Endothelial cell (in vitro differentiated cells): Measurements from ENCODE around the gene ST8SIA1. TPM values are rescaled to one million over a fixed set of nuclear protein-coding genes. Genes with fewer than 3 reads are reported as not detected.
A peak's percentile ranks its signal among the peaks of the same experiment; 100 is the strongest.

Source experiments
- DNase-seq: peaks from one replicate; pipeline ENCODE4 v3.0.0; 2021; ENCODE audit warnings: low spot score
- H3K27ac Mint-ChIP-seq: one replicate; pipeline ENCODE4 v1.8.0; 2021; ENCODE audit warnings: mixed read lengths, inconsistent platforms; ENCODE audit not compliant: unreplicated experiment
- H3K27me3 Mint-ChIP-seq: one replicate; pipeline ENCODE4 v1.8.0; 2021; ENCODE audit warnings: mild to moderate bottlenecking, moderate library complexity, mixed read lengths, inconsistent platforms; ENCODE audit not compliant: unreplicated experiment
- H3K36me3 Mint-ChIP-seq: one replicate; pipeline ENCODE4 v1.8.0; 2021; ENCODE audit warnings: mild to moderate bottlenecking, low read depth, mixed read lengths, inconsistent platforms; ENCODE audit not compliant: unreplicated experiment
- H3K4me1 Mint-ChIP-seq: one replicate; pipeline ENCODE4 v1.8.0; 2021; ENCODE audit warnings: mild to moderate bottlenecking, mixed read lengths, inconsistent platforms; ENCODE audit not compliant: unreplicated experiment
- H3K4me3 Mint-ChIP-seq: one replicate; pipeline ENCODE4 v1.8.0; 2021; ENCODE audit warnings: mild to moderate bottlenecking, mixed read lengths, inconsistent platforms; ENCODE audit not compliant: unreplicated experiment
- H3K9me3 Mint-ChIP-seq: one replicate; pipeline ENCODE4 v1.8.0; 2021; ENCODE audit warnings: mixed read lengths, inconsistent platforms; ENCODE audit not compliant: unreplicated experiment
- total RNA-seq: library from RNA; stranded (reverse); fragmentation: NEBNext Ultra II Directional; extraction: Animal tissue kit (Norgen Biotek cat#: 25700); gene quantifications from one replicate; pipeline ENCODE4 v1.2.1, GENCODE V29; 2021; ENCODE audit not compliant: unreplicated experiment
- TF ChIP-seq, protein P1 (sequence below): fragments of 200-600 bp; sonication (generic); IDR thresholded peaks from one replicate; pipeline ENCODE4 v1.5.0; 2021; ENCODE audit warnings: antibody characterized with exemption; ENCODE audit not compliant: unreplicated experiment

The ST8SIA1 gene
- total RNA-seq, 1 donor from 2014 or later: 0.77 TPM

DNA sequence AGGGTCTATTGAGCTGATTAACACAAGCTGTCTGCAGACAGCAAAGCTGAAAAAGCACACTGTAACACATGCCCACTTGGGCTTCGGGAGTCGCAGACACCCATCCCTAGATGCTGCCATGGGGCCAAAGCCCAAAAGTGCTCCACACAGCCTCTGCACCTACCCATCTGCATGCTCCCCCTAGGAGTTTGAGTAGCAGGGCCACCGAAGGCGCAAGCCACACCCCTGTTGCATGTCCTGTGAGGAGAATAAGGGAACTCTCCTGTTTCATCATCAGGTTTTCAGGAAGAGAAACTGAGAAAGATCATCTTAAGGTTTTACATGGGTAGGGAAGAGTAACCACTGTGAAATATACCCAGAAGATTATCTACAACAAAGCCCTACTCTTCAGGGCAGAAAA is 5.6 kb upstream of the ST8SIA1 start:
- no peak overlapping the region for H3K27ac Mint-ChIP-seq
- no peaks in the 10 kb centered on the region for H3K27me3 Mint-ChIP-seq
- no peak for DNase-seq
- no peaks in the 10 kb centered on the region for H3K36me3 Mint-ChIP-seq
- no peak overlapping the region for H3K4me3 Mint-ChIP-seq
- TF ChIP-seq, protein P1, sequence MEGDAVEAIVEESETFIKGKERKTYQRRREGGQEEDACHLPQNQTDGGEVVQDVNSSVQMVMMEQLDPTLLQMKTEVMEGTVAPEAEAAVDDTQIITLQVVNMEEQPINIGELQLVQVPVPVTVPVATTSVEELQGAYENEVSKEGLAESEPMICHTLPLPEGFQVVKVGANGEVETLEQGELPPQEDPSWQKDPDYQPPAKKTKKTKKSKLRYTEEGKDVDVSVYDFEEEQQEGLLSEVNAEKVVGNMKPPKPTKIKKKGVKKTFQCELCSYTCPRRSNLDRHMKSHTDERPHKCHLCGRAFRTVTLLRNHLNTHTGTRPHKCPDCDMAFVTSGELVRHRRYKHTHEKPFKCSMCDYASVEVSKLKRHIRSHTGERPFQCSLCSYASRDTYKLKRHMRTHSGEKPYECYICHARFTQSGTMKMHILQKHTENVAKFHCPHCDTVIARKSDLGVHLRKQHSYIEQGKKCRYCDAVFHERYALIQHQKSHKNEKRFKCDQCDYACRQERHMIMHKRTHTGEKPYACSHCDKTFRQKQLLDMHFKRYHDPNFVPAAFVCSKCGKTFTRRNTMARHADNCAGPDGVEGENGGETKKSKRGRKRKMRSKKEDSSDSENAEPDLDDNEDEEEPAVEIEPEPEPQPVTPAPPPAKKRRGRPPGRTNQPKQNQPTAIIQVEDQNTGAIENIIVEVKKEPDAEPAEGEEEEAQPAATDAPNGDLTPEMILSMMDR: no peak
- no peaks in the 10 kb centered on the region for H3K9me3 Mint-ChIP-seq
- H3K4me1 Mint-ChIP-seq: no peaks in the 10 kb centered on the region

- Mint-ChIP-seq H3K27ac (no peak overlapping the region), H3K27me3 (peaks cover 1% of the 10 kb centered on the region), H3K4me3 (no peak overlapping the region), H3K9me3 (no peaks in the 10 kb centered on the region), H3K36me3 (no peaks in the 10 kb centered on the region), H3K4me1 (no peaks in the 10 kb centered on the region)
- TF ChIP-seq, protein P1: no peak
- DNase-seq: no peak
Measured at GRCh38 chr12:22339691-22340090, 5.2 kb upstream of the ST8SIA1 start.

GRCh38 chr12:22335794-22336166 is 1.3 kb upstream of the ST8SIA1 start:
- peak overlapping the region; percentile 92 for H3K4me3 Mint-ChIP-seq
- peaks cover 15% of the 10 kb centered on the region for H3K4me1 Mint-ChIP-seq
- H3K27ac Mint-ChIP-seq: no peak overlapping the region
- H3K9me3 Mint-ChIP-seq: no peaks in the 10 kb centered on the region
- DNase-seq: no peak
- TF ChIP-seq, protein P1: peak; percentile 33
- H3K36me3 Mint-ChIP-seq: no peaks in the 10 kb centered on the region
- peaks cover 8% of the 10 kb centered on the region for H3K27me3 Mint-ChIP-seq

DNA sequence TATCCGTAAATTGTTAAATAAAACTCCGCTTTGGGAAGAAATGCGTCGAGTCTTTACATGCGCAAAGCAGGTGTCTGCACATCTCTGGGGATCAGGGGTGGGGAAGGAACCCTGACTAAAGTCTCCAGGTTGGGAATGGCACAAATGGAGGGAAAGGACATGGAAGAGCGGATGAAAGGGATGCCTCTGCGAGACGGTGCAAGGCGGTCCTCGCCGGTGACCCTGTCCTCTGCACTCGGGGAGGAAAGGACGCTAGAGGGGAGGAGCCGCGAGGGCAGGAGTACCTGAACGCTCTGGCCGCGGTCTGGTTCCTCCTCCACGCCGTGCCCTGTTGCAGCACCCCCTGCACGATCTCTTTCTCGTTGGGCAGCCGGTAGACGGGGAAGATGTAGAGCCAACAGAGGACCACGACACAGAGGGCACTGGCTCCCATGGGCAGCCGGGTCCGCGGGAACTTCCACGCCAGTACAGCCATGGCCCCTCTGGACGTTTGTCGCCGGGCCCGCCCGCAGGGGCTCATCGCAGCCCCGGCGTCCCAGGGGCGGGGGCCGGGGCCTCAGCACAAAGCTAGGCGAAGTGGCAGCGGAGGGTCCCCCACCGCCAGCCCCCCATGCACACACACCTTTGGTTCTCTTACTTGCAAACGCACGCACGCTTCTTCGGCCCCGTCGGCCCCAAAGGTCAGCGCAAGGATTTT is 646 bp downstream of the ST8SIA1 start:
- Mint-ChIP-seq H3K4me3 (peak overlapping the region; percentile 88), H3K36me3 (no peaks in the 10 kb centered on the region), H3K4me1 (peaks cover 15% of the 10 kb centered on the region), H3K9me3 (no peaks in the 10 kb centered on the region), H3K27ac (no peak overlapping the region), H3K27me3 (peaks cover 8% of the 10 kb centered on the region)
- peak; percentile 12 for DNase-seq
- TF ChIP-seq, protein P1: no peak

GRCh38 chr12:22333186-22333712 is 1.3 kb downstream of the ST8SIA1 start:
- Mint-ChIP-seq H3K4me1 (peaks cover 15% of the 10 kb centered on the region), H3K9me3 (no peaks in the 10 kb centered on the region), H3K27ac (no peak overlapping the region), H3K27me3 (peaks cover 8% of the 10 kb centered on the region), H3K4me3 (peak overlapping the region; percentile 88), H3K36me3 (no peaks in the 10 kb centered on the region)
- TF ChIP-seq, protein P1: no peak
- DNase-seq: no peak
